G401 (cell line): ENCODE measurements around the gene CNPY1. TPM values are rescaled to one million over a fixed set of nuclear protein-coding genes. Genes with fewer than 3 reads are reported as not detected.
A peak's percentile ranks its signal among the peaks of the same experiment; 100 is the strongest.

Experiments used
- DNase-seq: peaks from one replicate; pipeline ENCODE4 v3.0.0-alpha.2; 2015; ENCODE audit warnings: low spot score
- in situ Hi-C: cut with HindIII; loops from 2 replicates; pipeline ENCODE4 v1.10.0; 2016; ENCODE audit warnings: low sequenced_read_pairs, mixed read lengths
- total RNA-seq: library from RNA; depleted of rRNA; stranded (reverse); fragments of >200 nt; shearing (Covaris generic); gene quantifications from 2 replicates; pipeline ENCODE4 v1.2.3, GENCODE V29; 2014

The CNPY1 gene
- total RNA-seq, 1 experiment from 2014 or later: not detected

DNA sequence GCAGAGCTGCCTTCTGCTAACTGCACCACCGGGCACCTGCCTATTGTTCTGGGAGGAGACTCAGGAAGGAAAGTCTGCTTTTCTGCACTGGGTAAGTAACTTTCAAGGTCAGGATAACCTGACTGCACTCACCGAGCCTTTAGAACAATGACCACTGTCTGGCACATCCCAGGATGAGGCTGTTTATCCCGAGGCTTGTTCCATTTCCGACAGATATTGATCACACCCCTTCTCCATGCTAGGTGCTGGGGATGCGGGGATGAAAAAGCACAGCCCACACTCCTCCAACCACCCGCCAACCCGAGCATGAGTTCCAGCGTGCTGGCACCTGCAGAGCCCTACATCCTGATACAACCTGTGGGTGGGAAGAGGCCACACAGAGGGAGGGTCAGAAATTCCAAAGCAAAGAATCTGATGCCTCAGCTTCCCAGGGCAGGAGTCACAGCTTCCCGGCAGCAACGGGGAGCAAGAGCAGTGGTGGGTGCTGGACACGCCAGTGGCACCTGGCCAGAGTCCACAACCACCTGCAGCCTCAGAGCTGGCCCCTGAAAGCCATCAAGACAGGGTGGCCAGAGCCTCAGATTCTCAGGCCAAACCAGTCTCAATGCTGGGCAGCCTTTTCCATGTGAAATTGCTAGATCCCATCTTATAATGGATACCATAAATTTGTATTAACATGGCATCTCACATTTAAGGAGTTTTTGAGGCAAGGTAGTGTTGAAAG, 34.9 kb upstream of the CNPY1 start:
- in situ Hi-C loops: no loop called here
- DNase-seq: no peak

DNA sequence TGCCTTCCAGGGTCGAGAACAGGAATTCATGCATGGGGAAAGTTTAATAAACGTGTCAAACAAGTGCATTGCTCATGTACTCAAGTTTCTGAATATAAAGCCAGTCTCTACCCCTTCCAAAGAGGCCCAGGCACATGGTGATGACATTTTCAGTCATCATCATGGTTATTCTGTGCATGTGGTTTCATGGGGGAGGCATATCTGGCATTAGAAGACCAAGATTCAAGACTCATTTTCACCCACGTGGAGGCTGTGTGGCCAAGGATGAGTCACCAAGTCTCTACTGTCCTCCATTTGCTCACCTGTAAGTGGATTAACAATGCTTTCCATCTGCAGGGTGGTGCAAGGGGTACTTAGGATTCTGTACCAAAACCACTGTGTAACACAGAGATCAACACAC, 34.0 kb upstream of the CNPY1 start:
- DNase-seq: no peak
- in situ Hi-C loops: no loop called here

DNA sequence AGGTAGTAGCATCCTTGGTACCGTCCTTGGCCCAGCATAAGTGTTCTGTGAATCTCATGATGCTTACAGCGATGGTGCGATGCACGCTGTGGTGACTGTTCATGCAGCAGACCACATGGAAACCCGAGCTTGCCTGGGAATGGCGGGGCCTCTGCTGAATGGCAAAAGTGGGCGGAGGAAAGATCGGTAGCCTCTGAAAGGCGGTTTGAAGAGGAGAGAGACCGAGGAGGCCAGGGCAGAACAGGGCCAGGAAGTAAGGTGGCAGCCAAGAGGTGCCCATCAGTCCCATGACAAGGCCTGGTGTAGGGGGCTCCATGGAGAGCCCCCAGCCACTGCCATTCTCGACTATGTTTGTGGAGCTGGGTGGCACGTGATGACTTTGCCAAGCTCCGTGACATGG, 33.2 kb upstream of the CNPY1 start:
- DNase-seq: no peak

DNA sequence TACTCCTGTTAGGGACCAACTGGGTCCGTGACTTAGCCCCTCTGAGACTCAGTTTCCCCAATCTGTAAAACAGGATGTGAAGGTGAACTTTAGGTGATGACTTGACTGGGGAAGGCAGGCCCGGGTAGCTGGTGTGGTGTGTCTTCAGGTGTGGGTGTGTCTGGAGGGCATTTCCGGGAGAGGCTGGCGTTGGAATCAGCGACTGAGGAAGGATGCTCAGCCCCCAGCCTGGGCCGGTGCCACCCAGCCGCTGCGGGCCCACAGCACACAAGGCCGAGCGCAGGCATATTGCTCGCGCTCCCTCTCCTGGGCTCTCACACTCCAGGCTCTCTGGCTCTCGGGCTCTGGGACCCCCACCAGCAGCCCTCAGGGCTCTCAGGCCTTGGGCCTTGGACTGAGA, 31.7 kb upstream of the CNPY1 start:
- DNase-seq: no peak
- in situ Hi-C loops: no loop called here

More for the DNA sequence above, 33.2 kb upstream of the CNPY1 start:
- in situ Hi-C loops: no loop called here

DNA sequence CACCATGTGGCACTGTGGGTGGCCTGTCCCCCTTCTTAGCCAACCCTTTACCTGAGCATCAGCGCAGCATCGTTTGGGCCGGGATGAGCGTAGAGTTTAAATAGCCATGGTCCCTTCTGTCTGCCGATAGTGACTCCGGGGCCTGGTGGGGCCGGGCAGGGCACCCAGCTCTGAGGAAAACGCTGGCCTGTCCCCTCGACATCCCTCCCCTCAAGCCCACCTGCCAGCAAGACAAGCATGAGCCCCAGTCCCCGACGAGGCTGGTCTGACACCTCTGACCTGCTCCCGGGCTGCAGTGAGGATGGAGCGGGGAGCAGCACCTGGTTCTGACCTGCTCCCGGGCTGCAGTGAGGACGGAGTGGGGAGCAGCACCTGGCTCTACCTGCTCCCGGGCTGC, 31.1 kb upstream of the CNPY1 start:
- in situ Hi-C loops: no loop called here
- no peak for DNase-seq

DNA sequence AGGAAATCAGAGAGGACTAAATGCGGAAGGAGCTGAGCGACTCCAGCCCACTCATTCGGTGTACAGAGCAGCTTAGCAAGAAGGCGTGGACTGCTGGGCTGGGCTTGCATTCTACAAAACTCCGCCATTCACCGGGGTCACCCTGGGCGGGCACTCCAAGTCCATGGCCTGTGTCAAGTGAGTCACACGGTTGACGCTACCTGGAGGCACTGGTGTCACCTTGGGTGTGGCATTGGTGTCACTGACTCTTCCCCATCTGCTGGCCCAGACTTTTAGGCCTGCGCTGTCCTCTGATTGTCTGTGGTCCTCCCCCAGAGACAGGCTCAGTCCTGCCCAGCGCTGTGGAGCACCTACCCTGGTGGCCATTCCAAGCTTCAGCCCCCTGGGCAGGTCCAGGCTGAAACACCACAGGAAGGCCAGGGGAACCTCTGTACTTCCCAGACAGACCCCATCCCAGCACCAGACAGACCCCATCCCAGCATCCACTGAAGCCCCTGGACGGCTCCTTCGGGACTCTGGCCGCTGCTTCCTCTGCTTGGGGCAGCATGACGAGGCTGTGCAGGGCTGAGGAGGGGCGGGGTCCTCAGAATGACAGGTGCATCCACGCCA, 30.6 kb upstream of the CNPY1 start:
- in situ Hi-C loops: no loop called here
- no peak for DNase-seq

DNA sequence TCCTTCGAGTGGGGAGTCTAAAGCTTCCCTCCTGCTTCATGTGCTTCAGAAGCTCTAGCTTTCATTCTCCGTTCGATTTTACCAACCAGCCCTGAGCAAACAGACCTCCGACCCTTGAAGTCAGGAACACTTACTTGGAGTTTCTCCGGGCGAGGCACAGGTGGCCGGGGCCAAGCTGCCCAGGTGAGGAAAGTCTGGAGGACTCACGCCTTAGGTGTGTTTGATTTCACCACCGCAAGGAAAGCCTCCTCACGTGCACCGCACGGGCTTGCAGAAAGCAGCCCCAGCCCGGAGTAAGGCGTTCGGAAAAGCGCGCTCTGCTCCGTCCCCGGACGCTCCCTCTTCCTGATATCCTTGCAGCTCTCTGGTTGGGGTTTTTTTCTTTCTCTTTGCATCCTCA, 30.1 kb upstream of the CNPY1 start:
- DNase-seq: no peak
- in situ Hi-C loops: no loop called here

DNA sequence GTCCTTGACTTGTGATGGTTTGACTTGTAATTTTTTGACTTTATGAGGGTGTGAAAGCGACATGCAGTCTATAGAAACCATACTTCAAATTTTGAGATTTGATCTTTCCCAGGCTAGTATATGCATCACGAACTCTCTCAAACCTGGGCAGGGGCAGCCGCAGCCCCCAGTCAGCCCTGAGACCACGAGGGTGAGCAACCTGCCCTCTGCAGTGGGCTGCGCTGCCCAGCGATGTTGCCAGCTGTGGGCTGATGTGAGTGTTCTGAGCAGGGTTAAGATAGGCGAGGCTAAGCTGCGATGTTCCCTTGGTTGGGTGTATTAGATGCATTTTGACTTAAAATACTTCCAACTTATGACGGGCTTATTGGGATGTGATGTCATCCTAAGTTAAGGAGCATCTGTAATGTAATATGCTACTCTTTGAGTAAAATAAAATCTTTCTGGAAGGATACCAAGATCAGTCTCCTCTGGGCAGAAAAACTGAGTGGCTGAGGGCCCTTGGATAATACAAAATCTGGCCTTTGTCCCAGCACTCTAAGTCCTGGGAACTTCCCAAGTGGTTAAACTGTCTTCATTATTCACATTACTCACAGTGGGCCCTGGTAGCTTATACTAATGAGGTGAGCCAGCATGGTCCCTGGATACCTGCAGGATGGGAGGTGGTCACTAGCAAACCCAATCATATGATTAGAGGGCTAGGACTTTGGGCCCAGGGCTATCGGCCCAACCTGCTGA, 28.4 kb upstream of the CNPY1 start:
- in situ Hi-C loops: no loop called here
- no peak for DNase-seq

DNA sequence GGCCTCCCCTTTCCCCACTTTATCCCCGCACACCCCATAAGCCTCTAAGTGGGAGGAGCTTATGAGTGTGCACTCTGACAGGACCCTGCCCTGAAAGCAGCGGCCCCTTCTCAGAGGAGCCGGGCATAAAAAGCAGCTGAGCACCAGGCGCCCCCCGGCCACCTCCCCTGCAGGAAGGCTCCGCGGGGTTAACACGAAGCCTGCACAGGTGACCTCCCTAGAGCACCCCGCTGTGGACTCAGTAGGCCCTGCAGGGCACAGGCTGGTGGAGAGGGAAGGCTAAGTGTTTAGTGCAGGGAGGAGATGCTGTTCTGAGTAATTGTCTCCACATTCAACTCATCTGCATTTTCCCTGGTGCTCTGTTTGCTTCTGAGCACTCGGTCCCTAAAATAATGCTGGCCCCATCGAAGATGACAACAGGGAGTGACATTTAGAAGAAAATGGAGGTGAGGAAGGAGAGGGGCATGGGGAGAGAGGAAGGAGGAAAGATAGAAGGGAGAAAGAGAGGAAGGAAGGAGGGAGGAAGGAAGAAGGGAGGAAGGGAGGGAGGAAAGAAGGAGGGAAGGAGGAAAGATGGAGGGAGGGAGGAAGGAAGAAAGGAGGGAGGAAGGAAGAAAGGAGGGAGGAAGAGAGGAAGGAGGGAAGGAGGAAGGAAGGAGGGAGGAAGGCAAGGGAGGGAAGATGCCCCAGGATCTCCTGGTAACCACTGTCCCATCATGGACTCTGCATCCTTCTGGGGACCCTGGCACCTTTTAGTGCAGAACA, 25.4 kb upstream of the CNPY1 start:
- DNase-seq: no peak
- in situ Hi-C loops: no loop called here

DNA sequence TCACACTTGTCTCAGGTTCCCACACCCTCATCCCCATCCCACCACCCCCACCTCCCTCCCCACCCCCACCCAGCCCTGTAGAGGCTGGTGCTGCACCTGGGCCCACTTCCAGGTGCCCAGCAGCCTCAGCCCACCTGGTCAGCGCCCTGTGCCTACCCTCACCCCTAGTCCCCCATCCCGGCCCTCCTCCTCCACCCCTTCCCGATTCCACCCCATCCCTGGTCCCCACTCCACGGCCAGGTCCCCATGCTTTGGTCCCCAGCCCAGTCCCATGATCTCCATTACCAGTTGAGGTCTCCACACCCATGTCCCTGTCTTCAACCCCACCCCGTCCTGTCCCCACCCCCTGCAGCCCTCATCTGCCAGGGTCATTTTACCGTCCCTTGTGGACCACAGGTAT, 24.6 kb upstream of the CNPY1 start:
- DNase-seq: no peak
- in situ Hi-C loops: no loop called here

DNA sequence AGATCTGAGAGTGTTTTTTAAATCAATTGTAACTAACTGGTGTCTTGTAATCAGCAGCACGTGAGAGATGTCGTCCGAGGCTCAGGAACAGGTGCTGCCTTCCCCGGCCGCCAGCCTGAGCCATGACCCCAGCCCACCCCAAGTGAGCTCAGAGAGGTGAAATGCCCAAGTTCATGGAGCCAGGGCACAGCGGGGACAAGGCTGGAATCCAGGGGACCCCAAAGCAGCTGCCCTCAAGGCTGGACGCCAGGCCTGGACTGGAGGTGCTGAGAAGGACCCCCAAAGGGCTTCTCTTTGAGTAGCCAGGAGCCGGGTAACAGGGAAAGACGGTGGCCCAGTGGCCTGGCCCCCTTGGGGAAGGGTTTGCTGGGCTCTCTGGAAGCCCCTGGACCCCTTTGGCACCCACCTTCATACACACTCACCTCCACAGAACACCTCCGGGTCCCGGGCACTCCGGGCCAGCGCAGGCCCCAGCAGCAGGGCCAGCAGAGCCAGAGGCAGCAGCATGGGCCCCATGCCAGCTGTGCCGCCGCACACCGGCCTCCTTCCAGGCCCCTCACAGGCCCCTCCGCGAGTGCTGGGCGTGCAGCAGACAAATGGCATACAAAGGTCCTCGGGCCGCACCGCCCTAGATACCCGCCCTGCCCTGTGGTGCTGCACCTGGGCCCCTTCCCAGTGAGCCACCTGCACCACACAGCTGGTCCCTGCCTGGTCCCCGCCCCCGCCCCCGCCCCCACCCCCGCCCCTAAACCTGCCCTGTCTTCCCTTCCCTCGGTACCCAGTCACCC, 24.0 kb upstream of the CNPY1 start:
- in situ Hi-C loops: no loop called here

DNA sequence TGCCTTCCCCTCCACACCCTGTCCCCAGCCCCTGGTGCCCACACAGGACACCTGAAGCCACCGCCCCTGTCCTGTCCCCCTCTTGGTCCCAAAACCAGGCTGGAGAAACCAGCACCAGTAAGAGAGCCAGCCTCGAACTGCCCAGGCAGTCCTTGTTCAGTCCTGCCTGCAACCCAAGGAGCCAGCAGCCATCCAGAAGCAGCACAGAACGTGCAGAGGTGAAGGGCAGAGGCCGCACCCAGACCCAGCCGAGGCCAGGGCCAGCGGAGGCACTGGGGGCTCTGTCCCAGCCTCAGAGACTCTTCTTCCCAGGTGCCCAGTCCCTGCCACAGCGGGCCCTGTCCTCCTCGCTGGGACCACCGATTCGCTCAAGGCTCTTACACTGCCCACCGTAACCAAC, 23.3 kb upstream of the CNPY1 start:
- in situ Hi-C loops: no loop called here
- no peak for DNase-seq

More for the DNA sequence above, 24.0 kb upstream of the CNPY1 start:
- DNase-seq: no peak

DNA sequence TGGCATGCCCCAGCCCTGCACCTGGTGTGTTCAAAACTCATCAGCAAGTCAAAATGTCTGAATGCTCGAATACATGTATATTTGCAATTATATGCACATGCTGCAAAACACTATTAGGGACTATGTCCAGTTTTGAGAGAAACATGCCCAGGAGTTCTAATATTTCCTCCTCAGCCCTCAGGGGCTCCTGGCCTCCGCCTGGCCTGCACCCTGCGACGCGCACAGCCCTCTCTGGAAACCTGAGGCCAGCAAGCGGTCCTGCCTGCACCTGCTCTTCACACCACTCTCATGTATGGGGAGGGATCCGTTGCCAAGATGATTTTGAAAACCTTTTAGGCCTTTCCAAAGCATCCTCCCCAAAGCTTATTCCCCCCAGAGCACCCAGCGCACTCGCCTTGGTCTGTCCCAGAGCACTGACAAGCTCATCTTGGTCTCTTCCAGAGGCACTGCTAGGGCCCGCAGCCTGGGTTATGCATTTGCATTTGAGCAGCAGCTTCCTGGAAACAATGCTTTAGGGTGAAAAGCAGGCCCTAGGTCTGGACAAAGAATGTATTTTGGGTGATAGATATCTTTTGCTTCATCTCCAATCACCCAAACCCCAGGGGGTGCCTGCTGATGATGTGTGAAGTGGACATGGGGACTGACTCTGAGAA, 22.6 kb upstream of the CNPY1 start:
- in situ Hi-C loops: no loop called here
- DNase-seq: peak; percentile 69

DNA sequence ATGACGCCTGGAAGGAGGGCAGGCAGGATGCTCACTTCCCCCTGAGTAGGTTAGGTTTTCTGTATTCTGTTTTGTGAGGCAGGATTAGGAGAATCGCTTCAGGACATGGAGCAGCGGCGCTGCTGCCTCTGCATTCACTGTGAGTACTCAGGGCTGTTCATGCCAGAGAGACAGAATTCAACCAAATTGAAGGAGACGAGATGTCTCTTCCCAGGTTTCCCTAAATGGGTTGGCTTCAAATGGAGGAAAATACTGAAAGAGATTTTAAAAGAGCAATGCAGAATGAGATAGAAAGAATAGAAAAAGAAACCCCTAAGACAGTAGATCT, 21.9 kb upstream of the CNPY1 start:
- in situ Hi-C loops: no loop called here

DNA sequence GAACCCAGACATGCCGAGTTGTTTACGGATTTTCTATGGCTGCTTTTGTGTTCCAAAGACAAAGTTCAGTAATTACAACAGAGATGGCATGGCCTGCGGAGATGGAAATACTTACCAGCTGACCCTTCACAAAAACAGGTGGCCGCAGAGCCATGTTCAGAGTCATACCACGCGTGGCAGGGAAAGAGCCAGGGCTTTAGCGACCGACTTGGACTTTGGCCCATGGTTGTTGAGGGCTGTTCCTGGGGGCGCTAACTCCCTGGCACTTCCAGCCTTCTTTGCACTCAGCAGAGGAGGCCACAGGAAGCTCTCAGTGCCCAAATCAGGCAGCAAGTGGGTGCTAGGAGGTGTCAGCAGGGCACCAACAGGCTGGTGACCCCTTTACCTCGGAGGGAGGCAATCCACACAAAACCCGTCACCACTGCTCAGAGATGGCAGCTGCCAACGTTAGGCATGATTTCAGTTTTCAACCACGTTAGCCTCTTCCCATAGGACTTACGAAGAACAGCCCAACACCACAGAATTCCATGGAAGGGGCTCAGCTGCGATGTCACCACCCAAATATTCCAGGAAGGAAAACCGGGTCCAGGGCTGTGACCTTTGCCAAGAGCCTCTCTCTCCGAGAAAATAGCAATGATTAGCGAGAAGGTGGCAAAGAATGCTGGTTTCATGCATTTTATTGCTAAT, 21.4 kb upstream of the CNPY1 start:
- DNase-seq: peak; percentile 37
- in situ Hi-C loops: no loop called here

More for the DNA sequence above, 21.9 kb upstream of the CNPY1 start:
- DNase-seq: peak; percentile 72

DNA sequence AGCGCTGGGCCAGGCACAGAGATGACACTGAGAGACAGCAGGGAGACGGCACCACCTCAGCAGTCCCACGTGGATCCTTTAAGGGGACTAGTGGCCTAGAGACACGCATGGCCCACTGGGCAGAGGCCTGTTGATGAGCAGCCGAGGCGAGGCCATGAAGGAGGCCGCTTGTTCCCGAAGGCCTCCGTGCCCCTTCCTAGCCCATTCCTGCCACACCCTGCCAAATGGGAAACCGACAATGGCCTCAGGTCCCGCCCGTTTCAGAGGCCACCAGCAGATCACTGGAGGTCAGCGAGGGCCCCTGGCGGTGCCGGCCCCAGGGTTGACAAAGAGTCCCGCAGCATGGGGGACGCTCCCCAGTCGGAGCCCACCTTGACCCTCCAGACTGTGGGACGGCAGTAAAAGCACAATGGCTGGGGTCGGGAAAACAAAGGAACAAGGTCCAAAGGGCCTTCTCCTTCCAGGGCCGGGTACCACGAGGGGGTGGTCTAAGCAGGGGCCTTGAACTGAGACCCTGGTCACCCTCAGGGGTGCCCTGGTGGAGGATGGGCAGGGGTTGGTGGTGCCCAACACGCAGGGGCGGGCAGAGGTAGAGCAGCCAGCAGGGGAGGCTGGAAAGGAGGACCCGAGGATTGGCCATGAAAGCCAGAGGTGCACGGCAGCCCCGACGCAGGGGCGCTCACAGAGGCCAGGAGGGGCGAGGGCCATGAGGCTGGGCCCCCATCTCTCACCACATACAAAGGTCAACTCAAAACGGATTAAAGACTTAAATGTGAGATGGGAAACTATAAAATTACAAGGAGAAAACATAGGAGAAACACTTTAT, 19.9 kb upstream of the CNPY1 start:
- in situ Hi-C loops: no loop called here
- DNase-seq: no peak

DNA sequence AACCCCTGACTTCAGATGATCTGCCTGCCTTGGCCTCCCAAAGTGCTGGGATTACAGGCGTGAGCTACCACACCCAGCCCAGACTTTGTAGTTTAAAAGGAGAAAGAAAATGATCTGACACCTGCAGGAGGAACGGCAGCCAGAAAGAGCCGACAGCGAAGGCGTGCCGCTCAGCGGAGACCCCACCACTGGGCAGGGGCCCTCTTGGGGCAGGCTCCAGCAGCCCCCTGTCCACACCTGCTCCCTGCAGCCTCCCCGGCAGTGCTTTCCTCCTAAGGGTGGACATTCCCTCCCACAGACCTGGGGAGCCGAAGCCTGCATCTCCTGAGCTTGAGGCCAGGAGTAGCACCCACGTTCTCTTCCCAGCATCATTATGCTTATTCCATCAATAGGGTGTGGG, 19.2 kb upstream of the CNPY1 start:
- in situ Hi-C loops: no loop called here
- no peak for DNase-seq
